ENCODE results near the gene C1RL.

DNA sequence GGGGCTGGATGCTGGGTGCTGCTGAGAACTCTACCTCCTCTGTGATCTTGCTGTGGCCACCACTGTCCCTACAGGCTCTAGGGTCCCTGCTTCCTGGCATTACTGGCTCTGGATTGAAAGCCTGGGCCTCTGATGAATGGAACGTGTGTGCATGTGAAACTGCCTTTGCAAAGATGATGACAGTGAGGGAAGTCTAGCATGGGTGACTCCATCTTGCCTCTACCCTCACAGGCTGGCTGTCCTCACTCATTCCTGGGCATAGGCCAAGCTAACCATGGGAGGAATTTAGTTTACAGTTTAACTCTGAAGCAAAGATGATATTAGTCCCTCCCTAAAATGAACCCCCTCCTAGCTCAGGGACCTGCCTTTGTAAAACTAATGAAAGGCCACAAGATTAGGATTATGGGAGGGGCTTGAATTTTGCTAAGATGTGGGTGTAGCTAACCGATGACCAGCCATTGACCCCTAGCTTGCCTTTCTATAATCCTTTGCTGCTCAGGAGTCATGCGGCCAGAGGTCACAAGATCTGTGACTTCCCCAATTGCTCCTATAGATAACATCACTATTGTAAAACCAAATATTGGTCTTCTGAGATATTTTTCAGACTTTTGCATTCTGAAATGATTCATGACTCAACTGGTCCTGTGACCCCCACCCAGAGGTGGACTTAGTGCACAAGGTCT, 50.7 kb downstream of the C1RL start:
- TF ChIP-seq RCOR1 (IDR thresholded peaks at IDR 0.05; ENCODE audit: low read depth, low read length) (no peak), POLR2A (IDR thresholded peaks at IDR 0.05; ENCODE audit: low read length) (no peak), FOXS1 (CRISPR knock-in tag; IDR thresholded peaks at IDR 0.05) (no peak), HDAC2 (IDR thresholded peaks at IDR 0.05) (no peak), MYC (IDR thresholded peaks at IDR 0.05; ENCODE audit: borderline replicate concordance, low read length) (no peak), CHD2 (IDR thresholded peaks at IDR 0.05; ENCODE audit: low read length, partially characterized antibody) (no peak), REST (IDR thresholded peaks at IDR 0.05) (no peak), EP300 (IDR thresholded peaks at IDR 0.05) (no peak), CEBPB (IDR thresholded peaks at IDR 0.05) (no peak), SMC3 (IDR thresholded peaks at IDR 0.05) (no peak)
- TF ChIP-seq, protein P1, sequence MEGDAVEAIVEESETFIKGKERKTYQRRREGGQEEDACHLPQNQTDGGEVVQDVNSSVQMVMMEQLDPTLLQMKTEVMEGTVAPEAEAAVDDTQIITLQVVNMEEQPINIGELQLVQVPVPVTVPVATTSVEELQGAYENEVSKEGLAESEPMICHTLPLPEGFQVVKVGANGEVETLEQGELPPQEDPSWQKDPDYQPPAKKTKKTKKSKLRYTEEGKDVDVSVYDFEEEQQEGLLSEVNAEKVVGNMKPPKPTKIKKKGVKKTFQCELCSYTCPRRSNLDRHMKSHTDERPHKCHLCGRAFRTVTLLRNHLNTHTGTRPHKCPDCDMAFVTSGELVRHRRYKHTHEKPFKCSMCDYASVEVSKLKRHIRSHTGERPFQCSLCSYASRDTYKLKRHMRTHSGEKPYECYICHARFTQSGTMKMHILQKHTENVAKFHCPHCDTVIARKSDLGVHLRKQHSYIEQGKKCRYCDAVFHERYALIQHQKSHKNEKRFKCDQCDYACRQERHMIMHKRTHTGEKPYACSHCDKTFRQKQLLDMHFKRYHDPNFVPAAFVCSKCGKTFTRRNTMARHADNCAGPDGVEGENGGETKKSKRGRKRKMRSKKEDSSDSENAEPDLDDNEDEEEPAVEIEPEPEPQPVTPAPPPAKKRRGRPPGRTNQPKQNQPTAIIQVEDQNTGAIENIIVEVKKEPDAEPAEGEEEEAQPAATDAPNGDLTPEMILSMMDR (IDR thresholded peaks at IDR 0.05) = no peak
- TF ChIP-seq, protein P2, sequence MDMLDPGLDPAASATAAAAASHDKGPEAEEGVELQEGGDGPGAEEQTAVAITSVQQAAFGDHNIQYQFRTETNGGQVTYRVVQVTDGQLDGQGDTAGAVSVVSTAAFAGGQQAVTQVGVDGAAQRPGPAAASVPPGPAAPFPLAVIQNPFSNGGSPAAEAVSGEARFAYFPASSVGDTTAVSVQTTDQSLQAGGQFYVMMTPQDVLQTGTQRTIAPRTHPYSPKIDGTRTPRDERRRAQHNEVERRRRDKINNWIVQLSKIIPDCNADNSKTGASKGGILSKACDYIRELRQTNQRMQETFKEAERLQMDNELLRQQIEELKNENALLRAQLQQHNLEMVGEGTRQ (IDR thresholded peaks at IDR 0.05) = no peak
- TF ChIP-seq, protein P3, sequence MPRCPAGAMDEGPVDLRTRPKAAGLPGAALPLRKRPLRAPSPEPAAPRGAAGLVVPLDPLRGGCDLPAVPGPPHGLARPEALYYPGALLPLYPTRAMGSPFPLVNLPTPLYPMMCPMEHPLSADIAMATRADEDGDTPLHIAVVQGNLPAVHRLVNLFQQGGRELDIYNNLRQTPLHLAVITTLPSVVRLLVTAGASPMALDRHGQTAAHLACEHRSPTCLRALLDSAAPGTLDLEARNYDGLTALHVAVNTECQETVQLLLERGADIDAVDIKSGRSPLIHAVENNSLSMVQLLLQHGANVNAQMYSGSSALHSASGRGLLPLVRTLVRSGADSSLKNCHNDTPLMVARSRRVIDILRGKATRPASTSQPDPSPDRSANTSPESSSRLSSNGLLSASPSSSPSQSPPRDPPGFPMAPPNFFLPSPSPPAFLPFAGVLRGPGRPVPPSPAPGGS (IDR thresholded peaks at IDR 0.05) = no peak
- TF ChIP-seq, protein P4, sequence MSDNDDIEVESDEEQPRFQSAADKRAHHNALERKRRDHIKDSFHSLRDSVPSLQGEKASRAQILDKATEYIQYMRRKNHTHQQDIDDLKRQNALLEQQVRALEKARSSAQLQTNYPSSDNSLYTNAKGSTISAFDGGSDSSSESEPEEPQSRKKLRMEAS (IDR thresholded peaks at IDR 0.05) = no peak
